ENCODE results near the gene BTBD9. TPM values are rescaled to one million over a fixed set of nuclear protein-coding genes. Genes with fewer than 3 reads are reported as not detected.

Gene BTBD9
- total RNA-seq, 1 donor: 21.4 TPM

DNA sequence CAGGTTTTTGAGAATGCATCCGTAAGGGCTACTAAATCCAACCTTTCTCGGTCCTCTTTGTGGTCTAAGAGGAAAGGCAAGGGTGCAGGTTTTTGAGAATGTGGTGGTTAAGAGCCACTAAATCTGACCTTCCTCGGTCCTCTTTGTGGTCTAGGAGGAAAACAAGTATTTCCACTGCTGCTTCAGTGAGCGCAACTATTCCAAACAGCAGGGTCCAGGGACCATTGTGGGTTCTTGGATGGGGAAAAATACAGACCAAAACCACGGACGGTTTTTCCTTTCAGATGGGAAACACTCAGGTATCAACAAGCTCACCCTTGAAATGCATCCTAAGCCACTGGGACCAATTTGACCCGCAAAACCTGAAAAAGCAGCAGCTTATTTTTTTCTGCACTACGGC lies 21.9 kb downstream of the BTBD9 start:
- no peak for DNase-seq (ENCODE audit: low read depth)
- H3K4me3 ChIP-seq (ENCODE audit: low read depth, low read length): no peak overlapping the region
- no peak for TF ChIP-seq CTCF (IDR thresholded peaks at IDR 0.05; ENCODE audit: insufficient read depth, low read length)

GRCh38 chr6:38612143-38612965 lies 27.4 kb downstream of the BTBD9 start:
- no peak overlapping the region for H3K4me3 ChIP-seq (ENCODE audit: low read depth, low read length)
- peak; percentile 87 for DNase-seq (ENCODE audit: low read depth)
- no peak for TF ChIP-seq CTCF (IDR thresholded peaks at IDR 0.05; ENCODE audit: insufficient read depth, low read length)

DNA sequence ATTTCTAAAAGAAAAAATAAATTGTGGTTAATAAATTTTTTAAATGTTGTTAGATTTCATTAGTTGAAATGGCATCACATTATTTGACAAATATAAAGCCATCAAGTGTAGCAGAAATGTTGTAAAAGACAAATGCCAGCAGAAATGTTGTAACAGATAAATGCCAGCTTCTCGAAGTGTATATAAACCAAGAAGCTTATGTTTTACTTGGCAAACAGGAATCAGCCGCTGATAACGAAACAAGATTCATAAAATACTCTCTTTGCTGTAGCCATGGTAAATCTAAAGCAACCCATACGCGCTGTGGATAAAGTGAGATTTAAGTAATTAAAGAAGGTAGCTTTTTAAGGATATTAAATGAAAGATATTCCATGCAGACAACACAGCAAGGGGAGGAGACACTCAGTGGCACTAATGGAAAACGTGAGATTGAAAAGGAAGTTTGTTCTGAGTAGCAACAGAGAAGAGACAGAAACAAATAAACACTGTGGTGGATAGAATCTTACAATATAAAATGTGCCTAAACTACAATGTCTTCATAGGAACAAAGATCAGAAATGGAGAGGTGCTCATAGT lies 29.6 kb downstream of the BTBD9 start:
- H3K4me3 ChIP-seq (ENCODE audit: low read depth, low read length): no peak overlapping the region
- DNase-seq (ENCODE audit: low read depth): peak; percentile 27
- TF ChIP-seq CTCF (IDR thresholded peaks at IDR 0.05; ENCODE audit: insufficient read depth, low read length): no peak

- no peak for TF ChIP-seq CTCF (IDR thresholded peaks at IDR 0.05; ENCODE audit: insufficient read depth, low read length)
- DNase-seq (ENCODE audit: low read depth): no peak
- no peak overlapping the region for H3K4me3 ChIP-seq (ENCODE audit: low read depth, low read length)
Measured at GRCh38 chr6:38604700-38605099, 35.0 kb downstream of the BTBD9 start.

- peak; percentile 32 for DNase-seq (ENCODE audit: low read depth)
- no peak for TF ChIP-seq CTCF (IDR thresholded peaks at IDR 0.05; ENCODE audit: insufficient read depth, low read length)
- H3K4me3 ChIP-seq (ENCODE audit: low read depth, low read length): no peak overlapping the region
Measured at GRCh38 chr6:38603966-38604365, 35.8 kb downstream of the BTBD9 start.

- DNase-seq (ENCODE audit: low read depth): no peak
- no peak overlapping the region for H3K4me3 ChIP-seq (ENCODE audit: low read depth, low read length)
- no peak for TF ChIP-seq CTCF (IDR thresholded peaks at IDR 0.05; ENCODE audit: insufficient read depth, low read length)
Measured at GRCh38 chr6:38603496-38603895, 36.2 kb downstream of the BTBD9 start.
